GM23248 (cell line): Measurements from ENCODE around the gene ZNF862.

Source experiments
- EZH2 ChIP-seq: fragments of 200-600 bp; sonication (generic); IDR thresholded peaks from 2 replicates; pipeline ENCODE4 v1.6.1; 2018; ENCODE audit warnings: antibody characterized with exemption, mild to moderate bottlenecking; ENCODE audit not compliant: insufficient read depth, poor library complexity, severe bottlenecking
- EZH2phosphoT487 ChIP-seq: fragments of 200-600 bp; sonication (generic); IDR thresholded peaks from 2 replicates; pipeline ENCODE4 v1.6.1; 2018; ENCODE audit warnings: antibody characterized with exemption, moderate library complexity, mild to moderate bottlenecking, low read depth; ENCODE audit not compliant: insufficient read depth

- TF ChIP-seq EZH2phosphoT487 = no peak
- TF ChIP-seq EZH2 = no peak
Observed at GRCh38 chr7:149801002-149801566, 37.1 kb upstream of the ZNF862 start.
